HCT116 (cell line): ENCODE measurements around the gene MMP17. TPM values are rescaled to one million over a fixed set of nuclear protein-coding genes. Genes with fewer than 3 reads are reported as not detected.
"Not testable (repeated sequence)": the region's sequence is repeated elsewhere in the genome, so short reads cannot be mapped to it uniquely, and the experiment has no call there.

Experiments
- ATAC-seq: fragments of 200-7000 bp; cut with Tn5 transposase; 2 replicates; pipeline ENCODE4 v1.9.1; 2020; ENCODE audit warnings: mild to moderate bottlenecking, moderate library complexity
- BruUV-seq: library from RNA; stranded (reverse); fragments of 400-500 nt; replicated peaks from 2 replicates; lab custom pipeline; 2021; lab: Mats Ljungman, UMichigan
- CTCF ChIA-PET: fragments of 300-600 bp; sonication (Branson Sonifier 250); formaldehyde crosslinking; loops from one replicate; lab custom pipeline; 2021; ENCODE audit warnings: antibody characterized with exemption; lab: Charles Lee
- POLR2A ChIA-PET: fragments of 300-600, 350-600 bp; sonication (Branson Sonifier 250); formaldehyde crosslinking; loops from one replicate; lab custom pipeline; 2021; ENCODE audit warnings: antibody characterized with exemption; lab: Charles Lee
- RAD21 ChIA-PET, 2 experiments: fragments of 300-600 bp; sonication (Branson Sonifier 250); formaldehyde crosslinking; loops; one replicate each; lab custom pipeline; 2023; ENCODE audit warnings: low total read pairs in 2 of 2; ENCODE audit not compliant: uncharacterized antibody in 2 of 2, unreplicated experiment in 2 of 2, low non-redundant PET in 1 of 2; lab: Charles Lee
- DNase-seq: peaks from one replicate; pipeline ENCODE4 v3.0.0-alpha.2; 2010; ENCODE audit warnings: low read depth, low spot score
- H2AFZ ChIP-seq: fragments of 200-600 bp; shearing (Covaris generic), sonication (generic); 2 replicates; pipeline ENCODE4 v1.6.1; 2017; ENCODE audit warnings: low read depth, mixed run types, mixed read lengths, antibody characterized with exemption, low read length; ENCODE audit not compliant: poor library complexity, severe bottlenecking
- H3K27ac ChIP-seq: 2 replicates; pipeline ENCODE4 v1.5.1; 2012; ENCODE audit warnings: low read depth, low read length
- H3K27me3 ChIP-seq: fragments of 200-600 bp; sonication (generic); 2 replicates; pipeline ENCODE4 v1.6.1; 2016; ENCODE audit warnings: mixed run types, low read length, mixed read lengths; ENCODE audit not compliant: insufficient read depth
- H3K36me3 ChIP-seq, 2 experiments: fragments of 200-500 bp in 1 of 2; fragments of 200-600 bp in 1 of 2; sonication (Bioruptor generic) in 1 of 2; sonication (generic) in 1 of 2; 2 replicates each; pipeline versions ENCODE4 v1.5.1 to v1.6.1; 2014 to 2016; ENCODE audit warnings: low read length in 2 of 2, inconsistent platforms in 1 of 2, mixed read lengths in 1 of 2, mixed run types in 1 of 2; ENCODE audit not compliant: insufficient read depth in 2 of 2, control insufficient read depth in 1 of 2
- H3K4me1 ChIP-seq, 2 experiments: fragments of 200-600 bp in 1 of 2; sonication (generic) in 1 of 2; 2 replicates each; pipeline versions ENCODE4 v1.5.1 to v1.6.1; 2012 to 2017; ENCODE audit warnings: low read length in 2 of 2, inconsistent platforms in 1 of 2, mild to moderate bottlenecking in 1 of 2, mixed read lengths in 1 of 2, mixed run types in 1 of 2, moderate library complexity in 1 of 2; ENCODE audit not compliant: insufficient read depth in 2 of 2, control insufficient read depth in 1 of 2
- H3K4me2 ChIP-seq: fragments of 200-600 bp; sonication (generic); 2 replicates; pipeline ENCODE4 v1.6.1; 2017; ENCODE audit warnings: mixed run types, low read length, mixed read lengths
- H3K4me3 ChIP-seq, 2 experiments: fragments of 200-600 bp in 1 of 2; sonication (generic) in 1 of 2; replicated peaks in 1 of 2; 2 replicates each; pipeline ENCODE4 v1.5.1; 2011 to 2016; ENCODE audit warnings: low read length in 2 of 2, control low read depth in 1 of 2, low read depth in 1 of 2, mild to moderate bottlenecking in 1 of 2, mixed read lengths in 1 of 2, mixed run types in 1 of 2
- H3K79me2 ChIP-seq: fragments of 200-600 bp; sonication (generic); 2 replicates; pipeline ENCODE4 v1.6.1; 2017; ENCODE audit warnings: mild to moderate bottlenecking, mixed run types, low read length, moderate library complexity, mixed read lengths; ENCODE audit not compliant: insufficient read depth
- H3K9ac ChIP-seq: fragments of 200-600 bp; sonication (generic); 2 replicates; pipeline ENCODE4 v1.6.1; 2016; ENCODE audit warnings: low read length, mixed read lengths
- H3K9me2 ChIP-seq: fragments of 200-600 bp; sonication (generic), shearing (Covaris generic); 2 replicates; pipeline ENCODE4 v1.6.1; 2017; ENCODE audit warnings: mixed run types, mild to moderate bottlenecking, moderate library complexity; ENCODE audit not compliant: insufficient read depth
- H3K9me3 ChIP-seq, 2 experiments: fragments of 200-500 bp in 1 of 2; fragments of 200-600 bp in 1 of 2; sonication (Bioruptor generic) in 1 of 2; sonication (generic) in 1 of 2; 2 replicates each; pipeline ENCODE4 v1.6.1; 2014 to 2017; ENCODE audit warnings: low read length in 2 of 2, mixed read lengths in 2 of 2, inconsistent platforms in 1 of 2, low read depth in 1 of 2, mild to moderate bottlenecking in 1 of 2, mixed run types in 1 of 2, moderate library complexity in 1 of 2; ENCODE audit not compliant: control insufficient read depth in 1 of 2, insufficient read depth in 1 of 2
- H4K20me1 ChIP-seq: fragments of 200-600 bp; sonication (generic), shearing (Covaris generic); 2 replicates; pipeline ENCODE4 v1.6.1; 2017; ENCODE audit warnings: mixed run types, mild to moderate bottlenecking, moderate library complexity; ENCODE audit not compliant: insufficient read depth
- CBX3 ChIP-seq: IDR thresholded peaks from 2 replicates; pipeline ENCODE4 v1.6.1; 2012; ENCODE audit warnings: low read depth
- FOSL1 ChIP-seq: IDR thresholded peaks from 2 replicates; pipeline ENCODE4 v1.6.1; 2012; ENCODE audit warnings: low read depth
- TCF7L2 ChIP-seq: IDR thresholded peaks from 2 replicates; pipeline ENCODE4 v1.7.0; 2011; ENCODE audit warnings: borderline replicate concordance, inconsistent platforms; ENCODE audit not compliant: insufficient read depth, insufficient read length; ENCODE audit errors: extremely low read depth
- intact Hi-C: fragments of 100-400 bp; cut with micrococcal nuclease; formaldehyde crosslinking; loops from 2 replicates; pipeline ENCODE4 v1.10.0; 2022
- total RNA-seq: library from RNA; stranded (reverse); gene quantifications from one replicate; pipeline ENCODE4 v1.2.1, GENCODE V29; 2021; ENCODE audit not compliant: unreplicated experiment

The MMP17 gene
- total RNA-seq, 1 experiment from 2014 or later = 14.3 TPM

- no peak overlapping the region for H3K4me3 ChIP-seq
- H3K9me3 ChIP-seq = no peaks in the 10 kb centered on the region
- no peaks in the 10 kb centered on the region for H3K36me3 ChIP-seq
- DNase-seq = no peak
- H3K9me2 ChIP-seq = no peaks in the 10 kb centered on the region
- ChIA-PET POLR2A (no interaction called here), CTCF (no interaction called here), RAD21 (no interaction called here)
- H4K20me1 ChIP-seq = no peaks in the 10 kb centered on the region
- H3K4me2 ChIP-seq = no peak overlapping the region
- no peak for ATAC-seq
- no peak overlapping the region for H3K9ac ChIP-seq
- intact Hi-C loops = no loop called here
- no peak overlapping the region for H2AFZ ChIP-seq
- H3K4me1 ChIP-seq = peaks cover 3 to 9% of the 10 kb centered on the region in 2 experiments; a peak in 3 of 4 replicates
- H3K27ac ChIP-seq = no peak overlapping the region
- BruUV-seq = no TSS peak
- TF ChIP-seq FOSL1 (no peak), CBX3 (peak; percentile 44; the same call in 1 of the 2 replicates), TCF7L2 (no peak)
- no peaks in the 10 kb centered on the region for H3K27me3 ChIP-seq
- H3K79me2 ChIP-seq = no peaks in the 10 kb centered on the region
Observed at GRCh38 chr12:131885543-131886057, 57.4 kb downstream of the MMP17 start.

GRCh38 chr12:131891722-131892121 is 63.5 kb downstream of the MMP17 start:
- H3K27ac ChIP-seq, intact Hi-C loops, H3K9ac ChIP-seq, H3K36me3 ChIP-seq, POLR2A ChIA-PET, H4K20me1 ChIP-seq, H3K79me2 ChIP-seq, DNase-seq, CTCF ChIA-PET, H3K9me2 ChIP-seq, RAD21 ChIA-PET, H3K9me3 ChIP-seq, ATAC-seq, H3K27me3 ChIP-seq, H3K4me3 ChIP-seq, H3K4me2 ChIP-seq, H2AFZ ChIP-seq, BruUV-seq: not testable (repeated sequence)
- peaks cover 12 to 19% of the 10 kb centered on the region in 2 experiments for H3K4me1 ChIP-seq
